GM12891 (cell line): ENCODE data around the gene TEX29.

Experiments
- POLR2A ChIP-seq: IDR thresholded peaks from 2 replicates; pipeline ENCODE4 v1.6.1; 2011; ENCODE audit warnings: low read depth, low read length, control low read depth
- POLR2AphosphoS5 ChIP-seq: IDR thresholded peaks from 2 replicates; pipeline ENCODE4 v1.6.1; 2011; ENCODE audit warnings: low read depth, low read length, control low read depth

DNA sequence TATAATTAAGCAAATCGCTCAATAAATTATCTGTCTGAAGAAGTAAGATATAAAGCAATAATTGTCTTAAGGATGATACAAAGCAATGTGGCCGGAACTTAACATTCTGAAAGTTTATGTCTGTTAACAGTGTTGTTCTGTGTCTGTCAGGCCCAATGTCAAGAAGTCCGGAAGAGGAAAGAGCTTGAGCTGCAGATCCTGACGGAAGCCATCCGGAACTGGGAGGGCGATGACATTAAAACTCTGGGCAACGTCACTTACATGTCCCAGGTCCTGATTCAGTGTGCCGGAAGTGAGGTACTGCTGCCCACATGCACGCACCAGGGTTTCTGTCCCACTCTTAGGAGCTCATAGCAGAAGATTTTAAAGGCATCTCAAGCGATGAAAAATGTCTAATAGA is 45.1 kb upstream of the TEX29 start:
- TF ChIP-seq POLR2AphosphoS5 (no peak), POLR2A (no peak)
